ENCODE data around the gene SAAL1.

Gene SAAL1

DNA sequence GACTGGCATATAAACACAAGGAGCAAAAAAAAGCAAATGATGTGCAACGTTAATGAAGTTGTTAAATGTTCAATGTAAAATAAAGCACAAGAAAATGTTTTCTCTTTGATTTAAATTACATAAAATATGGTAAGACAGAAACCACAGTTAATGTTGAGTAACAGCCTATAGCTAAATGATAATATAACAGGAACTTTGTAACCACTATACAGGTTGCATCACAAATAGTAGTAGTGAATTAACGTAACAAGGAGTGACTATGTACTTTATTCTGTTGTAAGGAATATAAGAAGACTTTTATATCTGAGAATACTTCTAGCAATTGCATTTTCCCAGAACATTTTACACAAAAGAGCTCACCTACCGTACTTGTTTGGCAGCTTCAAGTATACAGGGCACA lies 16.9 kb downstream of the SAAL1 start:
- H3K4me3 ChIP-seq (ENCODE audit: control insufficient read depth, low read depth, low read length): no peak overlapping the region
- TF ChIP-seq, protein P1, sequence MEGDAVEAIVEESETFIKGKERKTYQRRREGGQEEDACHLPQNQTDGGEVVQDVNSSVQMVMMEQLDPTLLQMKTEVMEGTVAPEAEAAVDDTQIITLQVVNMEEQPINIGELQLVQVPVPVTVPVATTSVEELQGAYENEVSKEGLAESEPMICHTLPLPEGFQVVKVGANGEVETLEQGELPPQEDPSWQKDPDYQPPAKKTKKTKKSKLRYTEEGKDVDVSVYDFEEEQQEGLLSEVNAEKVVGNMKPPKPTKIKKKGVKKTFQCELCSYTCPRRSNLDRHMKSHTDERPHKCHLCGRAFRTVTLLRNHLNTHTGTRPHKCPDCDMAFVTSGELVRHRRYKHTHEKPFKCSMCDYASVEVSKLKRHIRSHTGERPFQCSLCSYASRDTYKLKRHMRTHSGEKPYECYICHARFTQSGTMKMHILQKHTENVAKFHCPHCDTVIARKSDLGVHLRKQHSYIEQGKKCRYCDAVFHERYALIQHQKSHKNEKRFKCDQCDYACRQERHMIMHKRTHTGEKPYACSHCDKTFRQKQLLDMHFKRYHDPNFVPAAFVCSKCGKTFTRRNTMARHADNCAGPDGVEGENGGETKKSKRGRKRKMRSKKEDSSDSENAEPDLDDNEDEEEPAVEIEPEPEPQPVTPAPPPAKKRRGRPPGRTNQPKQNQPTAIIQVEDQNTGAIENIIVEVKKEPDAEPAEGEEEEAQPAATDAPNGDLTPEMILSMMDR (IDR thresholded peaks at IDR 0.05; ENCODE audit: control insufficient read depth, insufficient read depth, low read depth, low read length, missing control alignments): no peak
- no peak for DNase-seq (ENCODE audit: low read depth)

DNA sequence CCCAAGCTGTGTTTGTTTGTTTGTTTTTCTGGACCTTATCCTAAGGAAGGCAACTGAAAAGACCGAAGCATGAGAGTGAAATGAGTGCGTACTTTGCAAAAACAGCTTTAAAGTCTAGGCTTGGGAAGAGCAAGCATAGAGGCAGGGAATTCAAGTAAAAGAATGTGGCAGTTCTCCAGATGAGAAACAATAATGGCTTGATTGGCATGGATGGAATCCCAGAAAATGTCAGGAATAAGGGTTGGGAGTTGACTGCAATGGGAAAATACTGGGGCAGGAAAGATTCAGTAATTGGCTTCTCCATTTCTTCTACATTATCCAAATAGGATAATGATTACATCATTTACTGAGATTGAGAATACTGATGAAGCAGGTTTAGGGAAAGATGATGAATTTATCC lies 17.5 kb downstream of the SAAL1 start:
- H3K4me3 ChIP-seq (ENCODE audit: control insufficient read depth, low read depth, low read length): no peak overlapping the region
- TF ChIP-seq, protein P1 (IDR thresholded peaks at IDR 0.05; ENCODE audit: control insufficient read depth, insufficient read depth, low read depth, low read length, missing control alignments): no peak
- DNase-seq (ENCODE audit: low read depth): no peak

DNA sequence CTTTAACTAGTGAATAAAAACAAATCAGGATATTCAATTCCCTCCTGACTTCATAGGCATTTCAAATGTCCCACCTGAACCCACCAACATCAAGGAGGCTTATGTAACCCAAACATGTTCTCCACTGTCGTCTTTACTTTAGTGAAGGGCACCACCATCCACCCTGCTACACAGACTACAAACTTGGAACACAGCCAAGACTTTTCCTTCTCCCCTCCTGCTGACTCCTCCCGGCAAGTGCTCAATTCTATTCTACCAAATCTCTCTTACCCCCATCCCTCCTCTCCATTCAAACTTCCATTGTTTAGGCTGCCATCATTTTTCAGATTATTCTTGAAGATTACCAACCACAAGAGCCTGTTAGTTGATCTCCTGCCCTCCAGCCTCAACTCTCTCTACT lies 24.3 kb downstream of the SAAL1 start:
- DNase-seq (ENCODE audit: low read depth): no peak
- no peak overlapping the region for H3K4me3 ChIP-seq (ENCODE audit: control insufficient read depth, low read depth, low read length)
- TF ChIP-seq, protein P1 (IDR thresholded peaks at IDR 0.05; ENCODE audit: control insufficient read depth, insufficient read depth, low read depth, low read length, missing control alignments): no peak

DNA sequence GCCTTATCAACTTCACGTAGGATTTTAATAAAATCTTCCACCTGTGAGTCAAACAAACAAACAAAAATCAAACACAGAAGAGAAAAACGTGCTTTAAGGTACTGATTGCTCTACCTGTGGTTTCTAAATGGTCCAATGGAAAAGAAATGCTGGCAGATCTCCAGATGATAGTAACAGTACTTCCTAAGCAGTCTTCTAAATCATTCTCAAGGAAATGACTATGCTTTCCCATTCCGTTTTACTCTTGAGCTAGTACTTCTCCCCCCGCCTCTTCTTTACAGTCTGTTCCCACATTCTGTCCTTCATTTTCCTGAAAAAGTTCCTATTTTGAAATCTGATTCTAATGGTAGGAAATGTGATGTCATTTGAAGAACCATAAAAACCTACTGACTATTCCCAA lies 25.4 kb downstream of the SAAL1 start:
- TF ChIP-seq, protein P1 (IDR thresholded peaks at IDR 0.05; ENCODE audit: control insufficient read depth, insufficient read depth, low read depth, low read length, missing control alignments): no peak
- no peak for DNase-seq (ENCODE audit: low read depth)
- no peak overlapping the region for H3K4me3 ChIP-seq (ENCODE audit: control insufficient read depth, low read depth, low read length)

DNA sequence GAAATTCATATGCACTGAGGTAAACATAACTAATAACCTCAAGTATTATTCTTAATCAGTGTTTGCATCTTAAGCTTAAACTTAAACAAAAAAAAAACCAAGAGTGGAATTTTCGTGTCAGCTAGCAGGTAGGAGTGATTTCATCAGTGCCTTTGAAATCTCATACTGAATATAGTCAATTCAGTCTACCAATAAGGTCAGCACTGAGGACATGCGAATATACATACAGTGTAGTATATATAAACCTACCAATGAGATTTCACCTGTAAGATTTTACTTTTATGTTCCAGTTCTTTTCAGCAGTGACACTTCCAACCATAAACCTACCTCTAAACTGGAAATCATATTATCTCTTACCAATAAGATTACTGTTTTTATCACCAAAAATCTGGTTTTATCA lies 27.0 kb downstream of the SAAL1 start:
- TF ChIP-seq, protein P1 (IDR thresholded peaks at IDR 0.05; ENCODE audit: control insufficient read depth, insufficient read depth, low read depth, low read length, missing control alignments): no peak
- no peak for DNase-seq (ENCODE audit: low read depth)
- H3K4me3 ChIP-seq (ENCODE audit: control insufficient read depth, low read depth, low read length): no peak overlapping the region

DNA sequence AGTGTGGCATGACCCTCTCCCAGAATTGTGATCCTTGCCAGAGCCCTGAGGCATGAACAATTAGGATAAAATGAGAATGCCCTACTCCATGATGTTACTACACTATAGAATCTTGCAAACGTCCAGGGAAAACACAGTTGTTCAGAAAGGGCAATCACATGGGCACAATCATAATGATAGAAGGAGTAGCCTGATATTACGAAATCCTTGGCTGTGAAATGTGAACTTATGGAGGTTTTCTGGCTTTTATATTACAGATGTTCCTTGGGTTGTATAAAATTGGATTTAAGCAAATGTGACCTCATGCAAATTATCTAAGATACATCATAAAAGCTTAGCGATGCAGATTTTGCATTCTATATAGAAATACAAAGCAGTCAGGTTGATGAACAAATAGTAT lies 30.4 kb downstream of the SAAL1 start:
- no peak overlapping the region for H3K4me3 ChIP-seq (ENCODE audit: control insufficient read depth, low read depth, low read length)
- TF ChIP-seq, protein P1 (IDR thresholded peaks at IDR 0.05; ENCODE audit: control insufficient read depth, insufficient read depth, low read depth, low read length, missing control alignments): no peak
- no peak for DNase-seq (ENCODE audit: low read depth)

DNA sequence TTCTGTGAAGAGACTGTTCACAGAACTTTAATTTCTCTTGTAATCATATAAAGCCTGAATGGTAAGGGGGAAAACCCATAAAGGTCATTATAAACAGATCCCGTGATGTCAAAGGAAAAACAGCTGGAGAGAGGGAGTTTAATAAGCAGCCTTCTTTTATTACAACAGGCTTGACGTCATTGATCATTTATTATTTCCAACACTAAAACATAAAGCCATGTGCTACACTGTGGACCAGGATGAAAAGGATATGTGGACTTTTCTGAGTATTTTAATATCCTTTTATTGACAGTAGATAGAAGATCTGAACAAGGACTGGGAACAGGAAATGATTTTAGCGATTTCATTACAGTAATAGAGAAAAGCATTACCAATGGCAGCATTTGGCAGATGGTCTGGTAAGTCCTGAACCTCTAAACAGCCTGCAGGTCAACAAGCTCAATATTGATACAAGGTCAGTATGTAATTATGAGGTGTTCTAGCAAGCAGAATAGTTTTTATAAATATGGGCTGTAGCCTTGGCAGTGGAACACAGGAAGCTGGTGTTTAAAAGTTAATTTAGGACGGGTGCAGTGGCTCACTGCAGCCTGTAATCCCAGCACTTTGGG lies 34.7 kb downstream of the SAAL1 start:
- TF ChIP-seq, protein P1 (IDR thresholded peaks at IDR 0.05; ENCODE audit: control insufficient read depth, insufficient read depth, low read depth, low read length, missing control alignments): no peak
- H3K4me3 ChIP-seq (ENCODE audit: control insufficient read depth, low read depth, low read length): no peak overlapping the region
- DNase-seq (ENCODE audit: low read depth): no peak

All from AG09309 (cell line).